ENCODE measurements around the gene ALDH3A2.

DNA sequence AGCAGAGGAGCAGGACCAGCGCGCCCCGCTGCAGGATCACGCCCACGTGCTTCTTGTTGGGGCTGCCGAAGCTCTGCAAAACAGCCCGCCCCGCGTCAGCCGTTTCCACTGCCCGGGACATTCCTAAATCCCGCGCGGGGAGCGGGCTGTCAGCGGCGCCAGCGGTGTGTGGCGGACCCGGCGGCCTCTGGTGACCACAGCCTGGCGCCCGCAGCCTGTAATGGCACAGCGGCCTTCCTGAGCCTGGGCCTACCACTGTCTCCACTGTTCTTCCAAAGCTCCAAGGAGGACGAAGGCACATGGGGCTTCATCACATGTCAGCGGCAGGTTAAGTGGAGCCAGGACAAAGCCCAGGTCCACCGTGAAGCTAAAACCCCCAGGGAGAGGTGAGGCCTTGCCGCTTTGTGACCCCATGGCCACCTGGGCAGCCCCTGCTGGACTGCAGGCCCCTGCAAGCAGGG, 65.4 kb downstream of the ALDH3A2 start:
- TF ChIP-seq POLR2AphosphoS5 (IDR thresholded peaks at IDR 0.05) (no peak), EP300 (IDR thresholded peaks at IDR 0.05) (no peak)

All from stomach (tissue), 4 donors.